Measurements from ENCODE around the gene TNFAIP8.

DNA sequence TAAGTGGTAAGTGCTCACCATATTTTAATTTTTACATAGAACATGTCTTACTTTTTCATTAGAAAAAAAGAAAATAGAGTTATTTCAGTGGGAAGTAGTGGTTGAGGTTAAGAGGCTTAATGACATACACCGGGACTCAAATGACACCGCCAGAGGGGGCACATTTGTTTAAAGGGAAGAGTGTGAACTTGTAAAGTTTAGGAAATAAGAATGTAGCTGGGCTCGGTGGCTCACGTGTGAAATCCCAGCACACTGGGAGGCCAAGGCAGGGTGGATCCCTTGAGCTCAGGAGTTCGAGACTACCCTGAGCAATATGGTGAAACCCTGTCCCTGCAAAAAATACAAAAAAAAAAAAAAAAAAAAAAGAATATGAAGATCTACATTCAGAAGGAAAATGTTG lies 43.4 kb upstream of the TNFAIP8 start:
- TF ChIP-seq ZNF232 (CRISPR knock-in tag; IDR thresholded peaks at IDR 0.05): no peak
- no peak for TF ChIP-seq JUN (CRISPR knock-in tag; IDR thresholded peaks at IDR 0.05)
- TF ChIP-seq IRF2 (CRISPR knock-in tag; IDR thresholded peaks at IDR 0.05; ENCODE audit: borderline replicate concordance, low read depth): no peak
- no peak for TF ChIP-seq SP1 (CRISPR knock-in tag; conservative IDR thresholded peaks at IDR 0.05)
- TF ChIP-seq PRRX2 (CRISPR knock-in tag; IDR thresholded peaks at IDR 0.05): no peak
- TF ChIP-seq, protein P1, sequence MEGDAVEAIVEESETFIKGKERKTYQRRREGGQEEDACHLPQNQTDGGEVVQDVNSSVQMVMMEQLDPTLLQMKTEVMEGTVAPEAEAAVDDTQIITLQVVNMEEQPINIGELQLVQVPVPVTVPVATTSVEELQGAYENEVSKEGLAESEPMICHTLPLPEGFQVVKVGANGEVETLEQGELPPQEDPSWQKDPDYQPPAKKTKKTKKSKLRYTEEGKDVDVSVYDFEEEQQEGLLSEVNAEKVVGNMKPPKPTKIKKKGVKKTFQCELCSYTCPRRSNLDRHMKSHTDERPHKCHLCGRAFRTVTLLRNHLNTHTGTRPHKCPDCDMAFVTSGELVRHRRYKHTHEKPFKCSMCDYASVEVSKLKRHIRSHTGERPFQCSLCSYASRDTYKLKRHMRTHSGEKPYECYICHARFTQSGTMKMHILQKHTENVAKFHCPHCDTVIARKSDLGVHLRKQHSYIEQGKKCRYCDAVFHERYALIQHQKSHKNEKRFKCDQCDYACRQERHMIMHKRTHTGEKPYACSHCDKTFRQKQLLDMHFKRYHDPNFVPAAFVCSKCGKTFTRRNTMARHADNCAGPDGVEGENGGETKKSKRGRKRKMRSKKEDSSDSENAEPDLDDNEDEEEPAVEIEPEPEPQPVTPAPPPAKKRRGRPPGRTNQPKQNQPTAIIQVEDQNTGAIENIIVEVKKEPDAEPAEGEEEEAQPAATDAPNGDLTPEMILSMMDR (IDR thresholded peaks at IDR 0.05): no peak
- no peak for TF ChIP-seq HMGA2 (CRISPR knock-in tag; IDR thresholded peaks at IDR 0.05)
- TF ChIP-seq, protein P2, sequence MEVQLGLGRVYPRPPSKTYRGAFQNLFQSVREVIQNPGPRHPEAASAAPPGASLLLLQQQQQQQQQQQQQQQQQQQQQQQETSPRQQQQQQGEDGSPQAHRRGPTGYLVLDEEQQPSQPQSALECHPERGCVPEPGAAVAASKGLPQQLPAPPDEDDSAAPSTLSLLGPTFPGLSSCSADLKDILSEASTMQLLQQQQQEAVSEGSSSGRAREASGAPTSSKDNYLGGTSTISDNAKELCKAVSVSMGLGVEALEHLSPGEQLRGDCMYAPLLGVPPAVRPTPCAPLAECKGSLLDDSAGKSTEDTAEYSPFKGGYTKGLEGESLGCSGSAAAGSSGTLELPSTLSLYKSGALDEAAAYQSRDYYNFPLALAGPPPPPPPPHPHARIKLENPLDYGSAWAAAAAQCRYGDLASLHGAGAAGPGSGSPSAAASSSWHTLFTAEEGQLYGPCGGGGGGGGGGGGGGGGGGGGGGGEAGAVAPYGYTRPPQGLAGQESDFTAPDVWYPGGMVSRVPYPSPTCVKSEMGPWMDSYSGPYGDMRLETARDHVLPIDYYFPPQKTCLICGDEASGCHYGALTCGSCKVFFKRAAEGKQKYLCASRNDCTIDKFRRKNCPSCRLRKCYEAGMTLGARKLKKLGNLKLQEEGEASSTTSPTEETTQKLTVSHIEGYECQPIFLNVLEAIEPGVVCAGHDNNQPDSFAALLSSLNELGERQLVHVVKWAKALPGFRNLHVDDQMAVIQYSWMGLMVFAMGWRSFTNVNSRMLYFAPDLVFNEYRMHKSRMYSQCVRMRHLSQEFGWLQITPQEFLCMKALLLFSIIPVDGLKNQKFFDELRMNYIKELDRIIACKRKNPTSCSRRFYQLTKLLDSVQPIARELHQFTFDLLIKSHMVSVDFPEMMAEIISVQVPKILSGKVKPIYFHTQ (CRISPR knock-in tag; IDR thresholded peaks at IDR 0.05): no peak
- TF ChIP-seq ELF4 (CRISPR knock-in tag; IDR thresholded peaks at IDR 0.05; ENCODE audit: low read depth): no peak
- TF ChIP-seq, protein P3, sequence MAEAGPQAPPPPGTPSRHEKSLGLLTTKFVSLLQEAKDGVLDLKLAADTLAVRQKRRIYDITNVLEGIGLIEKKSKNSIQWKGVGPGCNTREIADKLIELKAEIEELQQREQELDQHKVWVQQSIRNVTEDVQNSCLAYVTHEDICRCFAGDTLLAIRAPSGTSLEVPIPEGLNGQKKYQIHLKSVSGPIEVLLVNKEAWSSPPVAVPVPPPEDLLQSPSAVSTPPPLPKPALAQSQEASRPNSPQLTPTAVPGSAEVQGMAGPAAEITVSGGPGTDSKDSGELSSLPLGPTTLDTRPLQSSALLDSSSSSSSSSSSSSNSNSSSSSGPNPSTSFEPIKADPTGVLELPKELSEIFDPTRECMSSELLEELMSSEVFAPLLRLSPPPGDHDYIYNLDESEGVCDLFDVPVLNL (CRISPR knock-in tag; IDR thresholded peaks at IDR 0.05; ENCODE audit: borderline replicate concordance, low read depth): no peak
- TF ChIP-seq KAT7 (CRISPR knock-in tag; IDR thresholded peaks at IDR 0.05; ENCODE audit: borderline replicate concordance): no peak

Measured in WTC11 (cell line).